A673 (cell line): ENCODE measurements around the gene MMP3. TPM values are rescaled to one million over a fixed set of nuclear protein-coding genes. Genes with fewer than 3 reads are reported as not detected.

ENCODE experiments used
- BruUV-seq: library from RNA; stranded (reverse); fragments of 400-500 nt; replicated peaks from 2 replicates; lab custom pipeline; 2021; lab: Mats Ljungman, UMichigan
- CTCF ChIA-PET: fragments of 300-600 bp; sonication (Branson Sonifier 250); formaldehyde crosslinking; loops from one replicate; lab custom pipeline; 2022; ENCODE audit warnings: antibody characterized with exemption; lab: Charles Lee
- POLR2A ChIA-PET: fragments of 300-600 bp; sonication (Branson Sonifier 250); formaldehyde crosslinking; loops from one replicate; lab custom pipeline; 2022; ENCODE audit warnings: antibody characterized with exemption; ENCODE audit not compliant: low non-redundant PET; lab: Charles Lee
- DNase-seq: peaks from one replicate; pipeline ENCODE4 v3.0.0-alpha.2; 2015; ENCODE audit warnings: low spot score
- H3K27ac ChIP-seq: fragments of 200-600 bp; sonication (generic); 2 replicates; pipeline ENCODE4 v1.5.1; 2016; ENCODE audit warnings: mixed run types, low read depth, mild to moderate bottlenecking, mixed read lengths, antibody characterized with exemption, low read length; ENCODE audit not compliant: poor library complexity, severe bottlenecking
- H3K27me3 ChIP-seq: fragments of 200-600 bp; sonication (generic); replicated peaks from 2 replicates; pipeline ENCODE4 v1.6.1; 2017; ENCODE audit warnings: mixed run types, low read depth, mild to moderate bottlenecking, mixed read lengths, antibody characterized with exemption, low read length; ENCODE audit not compliant: insufficient read depth, poor library complexity
- H3K36me3 ChIP-seq: fragments of 200-600 bp; sonication (generic); 2 replicates; pipeline ENCODE4 v1.6.1; 2016; ENCODE audit warnings: mixed run types, mild to moderate bottlenecking, mixed read lengths, antibody characterized with exemption, low read length; ENCODE audit not compliant: insufficient read depth, poor library complexity, severe bottlenecking
- H3K4me1 ChIP-seq: fragments of 200-600 bp; sonication (generic); 2 replicates; pipeline ENCODE4 v1.6.1; 2017; ENCODE audit warnings: mixed run types, mild to moderate bottlenecking, mixed read lengths, antibody characterized with exemption, low read length; ENCODE audit not compliant: insufficient read depth, poor library complexity, severe bottlenecking
- H3K4me3 ChIP-seq: fragments of 200-600 bp; sonication (generic); 2 replicates; pipeline ENCODE4 v1.5.1; 2016; ENCODE audit warnings: low read depth, mixed run types, mild to moderate bottlenecking, mixed read lengths, low read length; ENCODE audit not compliant: poor library complexity, severe bottlenecking
- H3K9me3 ChIP-seq: fragments of 200-600 bp; sonication (generic); 2 replicates; pipeline ENCODE4 v1.6.1; 2016; ENCODE audit warnings: mixed run types, low read depth, mild to moderate bottlenecking, mixed read lengths, antibody characterized with exemption, low read length; ENCODE audit not compliant: poor library complexity, severe bottlenecking
- CTCF ChIP-seq: fragments of 300-800, 200-600 bp; sonication (generic); conservative IDR thresholded peaks from 2 replicates; pipeline ENCODE4 v1.5.1; 2017; ENCODE audit warnings: low read depth, mild to moderate bottlenecking, antibody characterized with exemption, low read length, moderate library complexity, mixed read lengths
- EZH2 ChIP-seq: fragments of 200-600 bp; sonication (generic); IDR thresholded peaks from 2 replicates; pipeline ENCODE4 v1.6.1; 2017; ENCODE audit warnings: borderline replicate concordance, low read depth, mild to moderate bottlenecking, mixed read lengths, antibody characterized with exemption, low read length; ENCODE audit not compliant: poor library complexity, severe bottlenecking
- intact Hi-C: fragments of 100-400 bp; cut with micrococcal nuclease; formaldehyde crosslinking; loops from one replicate; pipeline ENCODE4 v1.10.0; 2022; ENCODE audit not compliant: unreplicated experiment
- total RNA-seq: library from RNA; stranded (reverse); gene quantifications from 2 replicates; pipeline ENCODE4 v1.2.3, GENCODE V29; 2021

MMP3 gene
- total RNA-seq, 1 experiment from 2014 or later, result 1.3 TPM

GRCh38 chr11:102864724-102865123 lies 21.3 kb upstream of the MMP3 start:
- Histone ChIP-seq H3K27ac (no peak overlapping the region), H3K4me3 (no peak overlapping the region), H3K36me3 (no peaks in the 10 kb centered on the region), H3K27me3 (no peaks in the 10 kb centered on the region), H3K4me1 (peaks cover 16% of the 10 kb centered on the region), H3K9me3 (no peaks in the 10 kb centered on the region)
- no TSS peak for BruUV-seq
- intact Hi-C loops, result no loop called here
- TF ChIP-seq EZH2 (no peak), CTCF (no peak)
- ChIA-PET POLR2A (no interaction called here), CTCF (no interaction called here)
- no peak for DNase-seq

GRCh38 chr11:102853956-102854355 lies 10.5 kb upstream of the MMP3 start:
- CTCF ChIA-PET, result no interaction called here
- intact Hi-C loops, result no loop called here
- Histone ChIP-seq H3K27me3 (no peaks in the 10 kb centered on the region), H3K4me3 (no peak overlapping the region), H3K9me3 (no peaks in the 10 kb centered on the region), H3K36me3 (no peaks in the 10 kb centered on the region), H3K27ac (no peak overlapping the region), H3K4me1 (peaks cover 5% of the 10 kb centered on the region)
- no peak for DNase-seq
- no TSS peak for BruUV-seq
- TF ChIP-seq CTCF (no peak), EZH2 (no peak)
- POLR2A ChIA-PET, result no interaction called here

GRCh38 chr11:102853055-102853454 lies 9.6 kb upstream of the MMP3 start:
- no peak for DNase-seq
- Histone ChIP-seq H3K36me3 (no peaks in the 10 kb centered on the region), H3K9me3 (no peaks in the 10 kb centered on the region), H3K4me3 (no peak overlapping the region), H3K27me3 (no peaks in the 10 kb centered on the region), H3K4me1 (peaks cover 8% of the 10 kb centered on the region), H3K27ac (no peak overlapping the region)
- no TSS peak for BruUV-seq
- no peak for TF ChIP-seq CTCF
- no peak for TF ChIP-seq EZH2
- ChIA-PET POLR2A (no interaction called here), CTCF (no interaction called here)
- intact Hi-C loops, result no loop called here
